K562 (cell line): ENCODE measurements around the gene SLC25A44. TPM values are rescaled to one million over a fixed set of nuclear protein-coding genes. Genes with fewer than 3 reads are reported as not detected.

Source experiments
- FOXK2 ChIP-seq, 2 experiments: fragments of 450-650 bp; IDR thresholded peaks in 1 of 2; conservative IDR thresholded peaks in 1 of 2; 2 replicates each; pipeline ENCODE4 v1.6.1; 2016; ENCODE audit warnings: low read depth in 2 of 2, mild to moderate bottlenecking in 1 of 2
- MECOM ChIP-seq: fragments of 250-450 bp; sonication (Bioruptor Pico); IDR thresholded peaks from 2 replicates; pipeline ENCODE4 v1.8.0; 2022; ENCODE audit warnings: inconsistent platforms
- NFIX ChIP-seq: fragments of 250-450 bp; sonication (Bioruptor Pico); IDR thresholded peaks from 2 replicates; pipeline ENCODE4 v1.4.0; 2020; ENCODE audit warnings: low read depth, mild to moderate bottlenecking, moderate library complexity
- NRF1 ChIP-seq, 2 experiments: fragments of 450-650 bp; IDR thresholded peaks in 1 of 2; conservative IDR thresholded peaks in 1 of 2; 2 replicates each; pipeline ENCODE4 v1.6.1; 2014; ENCODE audit warnings: mild to moderate bottlenecking in 2 of 2
- PHF8 ChIP-seq: fragments of 200-600 bp; sonication (generic); IDR thresholded peaks from 2 replicates; pipeline ENCODE4 v1.6.1; 2012; ENCODE audit warnings: mixed run types, mild to moderate bottlenecking, inconsistent platforms, low read length, moderate library complexity, borderline replicate concordance
- RBM17 ChIP-seq: fragments of 200-400 bp; formaldehyde crosslinking; IDR thresholded peaks from 2 replicates; pipeline ENCODE4 v1.6.1; 2017; ENCODE audit warnings: low read depth, mild to moderate bottlenecking, low read length, borderline replicate concordance
- SMAD4 ChIP-seq: fragments of 250-450 bp; sonication (Bioruptor Pico); conservative IDR thresholded peaks from 2 replicates; pipeline ENCODE4 v1.8.0; 2021; ENCODE audit warnings: inconsistent platforms, mild to moderate bottlenecking, moderate library complexity
- ZC3H8 ChIP-seq: fragments of 450-650 bp; IDR thresholded peaks from 2 replicates; pipeline ENCODE4 v1.6.1; 2017
- ZNF224 ChIP-seq: sonication (generic); formaldehyde crosslinking; IDR thresholded peaks from 2 replicates; pipeline ENCODE4 v1.8.0; 2022; ENCODE audit warnings: mild to moderate bottlenecking, missing genetic modification reagents
- ZNF311 ChIP-seq: fragments of 250-450 bp; sonication (Bioruptor Pico); IDR thresholded peaks from 2 replicates; pipeline ENCODE4 v1.4.0; 2020; ENCODE audit warnings: mild to moderate bottlenecking, moderate library complexity
- ZNF699 ChIP-seq: fragments of 250-450 bp; sonication (Bioruptor Pico); IDR thresholded peaks from 2 replicates; pipeline ENCODE4 v1.8.0; 2021; ENCODE audit warnings: mild to moderate bottlenecking, moderate library complexity; ENCODE audit not compliant: insufficient replicate concordance
- polyA plus RNA-seq, 8 experiments: library from polyadenylated mRNA; depleted of rRNA in 4 of 8; stranded (reverse) in 5 of 8; unstranded in 3 of 8; fragments of >200 nt; fragmentation: Nextera tagmentation in 2 of 8; fragmentation: Illumina TruSeq in 1 of 8; extraction: Ambion mirVana in 2 of 8; extraction: Trizol in 1 of 8; gene quantifications; 2 replicates each; pipeline versions ENCODE4 v1.2.1 to v1.2.3, GENCODE V29; 2011 to 2014; ENCODE audit warnings: inconsistent platforms in 1 of 8, missing spikeins in 1 of 8
- total RNA-seq, 7 experiments: library from RNA; depleted of rRNA in 6 of 7; stranded (reverse); fragments of >200 nt in 6 of 7; fragmentation: Illumina TruSeq in 2 of 7; extraction: Trizol in 2 of 7; gene quantifications; 2 replicates each; pipeline versions ENCODE4 v1.2.1 to v1.2.3, GENCODE V29; 2011 to 2021; ENCODE audit warnings: low replicate concordance in 1 of 7
- TF ChIP-seq, protein P1 (sequence below): IDR thresholded peaks from 2 replicates; pipeline ENCODE4 v1.6.1; 2011; ENCODE audit warnings: borderline replicate concordance, low read depth, mild to moderate bottlenecking, moderate library complexity, low read length; ENCODE audit not compliant: insufficient read depth, poor library complexity, severe bottlenecking
- TF ChIP-seq, protein P2 (sequence below): fragments of 250-450 bp; sonication (Bioruptor Pico); IDR thresholded peaks from 2 replicates; pipeline ENCODE4 v1.5.0; 2021
- TF ChIP-seq, protein P3 (sequence below): fragments of 250-450 bp; sonication (Bioruptor Pico); IDR thresholded peaks from 2 replicates; pipeline ENCODE4 v1.5.0; 2020; ENCODE audit warnings: mild to moderate bottlenecking, borderline replicate concordance
- TF ChIP-seq, protein P4 (sequence below): fragments of 250-450 bp; sonication (Bioruptor Pico); IDR thresholded peaks from 2 replicates; pipeline ENCODE4 v1.8.0; 2022; ENCODE audit warnings: moderate library complexity, mild to moderate bottlenecking, inconsistent platforms

SLC25A44 gene
- total and polyA plus RNA-seq, 9 of the 15 experiments (the other 6 are each of a cell fraction or from before 2014, with no cell fraction given) = 4.4 to 22.8 (median 12.5) TPM

DNA sequence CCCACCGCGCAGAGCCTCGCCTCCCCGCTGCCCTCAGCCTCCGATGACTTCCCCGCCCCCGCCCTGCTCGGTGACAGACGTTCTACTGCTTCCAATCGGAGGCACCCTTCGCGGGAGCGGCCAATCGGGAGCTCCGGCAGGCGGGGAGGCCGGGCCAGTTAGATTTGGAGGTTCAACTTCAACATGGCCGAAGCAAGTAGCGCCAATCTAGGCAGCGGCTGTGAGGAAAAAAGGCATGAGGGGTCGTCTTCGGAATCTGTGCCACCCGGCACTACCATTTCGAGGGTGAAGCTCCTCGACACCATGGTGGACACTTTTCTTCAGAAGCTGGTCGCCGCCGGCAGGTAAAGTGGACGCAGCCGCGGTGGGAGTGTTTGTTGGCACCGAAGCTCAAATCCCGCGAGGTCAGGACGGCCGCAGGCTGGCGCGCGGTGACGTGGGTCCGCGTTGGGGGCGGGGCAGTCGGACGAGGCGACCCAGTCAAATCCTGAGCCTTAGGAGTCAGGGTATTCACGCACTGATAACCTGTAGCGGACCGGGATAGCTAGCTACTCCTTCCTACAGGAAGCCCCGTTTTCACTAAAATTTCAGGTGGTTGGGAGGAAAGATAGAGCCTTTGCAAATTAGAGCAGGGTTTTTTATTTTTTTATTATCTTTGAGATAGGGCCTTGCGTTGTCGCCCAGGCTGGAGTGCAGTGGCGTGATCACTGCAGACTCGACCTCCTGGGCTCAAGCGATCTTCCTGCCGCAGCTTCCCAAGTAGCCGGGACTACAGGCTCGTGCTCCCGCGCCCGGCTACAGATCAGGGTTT, 19.1 kb downstream of the SLC25A44 start, which contains the start of gene PMF1 (continued):
- TF ChIP-seq MECOM (no peak), FOXK2 (conservative IDR thresholded peaks at IDR 0.05 in 1 of 2, IDR thresholded peaks at IDR 0.05 in 1 of 2; ENCODE audit: low read depth in 2 of 2) (peak; percentile 80 to 83), PHF8 (peak; percentile 93; the same call in 1 of the 2 replicates), ZC3H8 (no peak), RBM17 (no peak), NRF1 (conservative IDR thresholded peaks at IDR 0.05 in 1 of 2, IDR thresholded peaks at IDR 0.05 in 1 of 2) (peak; percentile 66 to 75), SMAD4 (0 out of 2 replicates have a peak, but pooled peaks have one; percentile 54), ZNF224 (CRISPR knock-in tag) (0 out of 2 replicates have a peak, but pooled peaks have one; percentile 57), ZNF311 (CRISPR knock-in tag) (no peak), ZNF699 (CRISPR knock-in tag) (no peak), NFIX (CRISPR knock-in tag) (no peak)
- TF ChIP-seq, protein P1, sequence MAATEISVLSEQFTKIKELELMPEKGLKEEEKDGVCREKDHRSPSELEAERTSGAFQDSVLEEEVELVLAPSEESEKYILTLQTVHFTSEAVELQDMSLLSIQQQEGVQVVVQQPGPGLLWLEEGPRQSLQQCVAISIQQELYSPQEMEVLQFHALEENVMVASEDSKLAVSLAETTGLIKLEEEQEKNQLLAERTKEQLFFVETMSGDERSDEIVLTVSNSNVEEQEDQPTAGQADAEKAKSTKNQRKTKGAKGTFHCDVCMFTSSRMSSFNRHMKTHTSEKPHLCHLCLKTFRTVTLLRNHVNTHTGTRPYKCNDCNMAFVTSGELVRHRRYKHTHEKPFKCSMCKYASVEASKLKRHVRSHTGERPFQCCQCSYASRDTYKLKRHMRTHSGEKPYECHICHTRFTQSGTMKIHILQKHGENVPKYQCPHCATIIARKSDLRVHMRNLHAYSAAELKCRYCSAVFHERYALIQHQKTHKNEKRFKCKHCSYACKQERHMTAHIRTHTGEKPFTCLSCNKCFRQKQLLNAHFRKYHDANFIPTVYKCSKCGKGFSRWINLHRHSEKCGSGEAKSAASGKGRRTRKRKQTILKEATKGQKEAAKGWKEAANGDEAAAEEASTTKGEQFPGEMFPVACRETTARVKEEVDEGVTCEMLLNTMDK = no peak
- TF ChIP-seq, protein P2, sequence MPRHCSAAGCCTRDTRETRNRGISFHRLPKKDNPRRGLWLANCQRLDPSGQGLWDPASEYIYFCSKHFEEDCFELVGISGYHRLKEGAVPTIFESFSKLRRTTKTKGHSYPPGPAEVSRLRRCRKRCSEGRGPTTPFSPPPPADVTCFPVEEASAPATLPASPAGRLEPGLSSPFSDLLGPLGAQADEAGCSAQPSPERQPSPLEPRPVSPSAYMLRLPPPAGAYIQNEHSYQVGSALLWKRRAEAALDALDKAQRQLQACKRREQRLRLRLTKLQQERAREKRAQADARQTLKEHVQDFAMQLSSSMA (CRISPR knock-in tag) = no peak
- TF ChIP-seq, protein P3, sequence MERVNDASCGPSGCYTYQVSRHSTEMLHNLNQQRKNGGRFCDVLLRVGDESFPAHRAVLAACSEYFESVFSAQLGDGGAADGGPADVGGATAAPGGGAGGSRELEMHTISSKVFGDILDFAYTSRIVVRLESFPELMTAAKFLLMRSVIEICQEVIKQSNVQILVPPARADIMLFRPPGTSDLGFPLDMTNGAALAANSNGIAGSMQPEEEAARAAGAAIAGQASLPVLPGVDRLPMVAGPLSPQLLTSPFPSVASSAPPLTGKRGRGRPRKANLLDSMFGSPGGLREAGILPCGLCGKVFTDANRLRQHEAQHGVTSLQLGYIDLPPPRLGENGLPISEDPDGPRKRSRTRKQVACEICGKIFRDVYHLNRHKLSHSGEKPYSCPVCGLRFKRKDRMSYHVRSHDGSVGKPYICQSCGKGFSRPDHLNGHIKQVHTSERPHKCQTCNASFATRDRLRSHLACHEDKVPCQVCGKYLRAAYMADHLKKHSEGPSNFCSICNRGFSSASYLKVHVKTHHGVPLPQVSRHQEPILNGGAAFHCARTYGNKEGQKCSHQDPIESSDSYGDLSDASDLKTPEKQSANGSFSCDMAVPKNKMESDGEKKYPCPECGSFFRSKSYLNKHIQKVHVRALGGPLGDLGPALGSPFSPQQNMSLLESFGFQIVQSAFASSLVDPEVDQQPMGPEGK (CRISPR knock-in tag) = no peak
- TF ChIP-seq, protein P4, sequence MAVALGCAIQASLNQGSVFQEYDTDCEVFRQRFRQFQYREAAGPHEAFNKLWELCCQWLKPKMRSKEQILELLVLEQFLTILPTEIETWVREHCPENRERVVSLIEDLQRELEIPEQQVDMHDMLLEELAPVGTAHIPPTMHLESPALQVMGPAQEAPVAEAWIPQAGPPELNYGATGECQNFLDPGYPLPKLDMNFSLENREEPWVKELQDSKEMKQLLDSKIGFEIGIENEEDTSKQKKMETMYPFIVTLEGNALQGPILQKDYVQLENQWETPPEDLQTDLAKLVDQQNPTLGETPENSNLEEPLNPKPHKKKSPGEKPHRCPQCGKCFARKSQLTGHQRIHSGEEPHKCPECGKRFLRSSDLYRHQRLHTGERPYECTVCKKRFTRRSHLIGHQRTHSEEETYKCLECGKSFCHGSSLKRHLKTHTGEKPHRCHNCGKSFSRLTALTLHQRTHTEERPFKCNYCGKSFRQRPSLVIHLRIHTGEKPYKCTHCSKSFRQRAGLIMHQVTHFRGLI (CRISPR knock-in tag) = no peak
